GM12878 (cell line): ENCODE data around the gene COMT. TPM values are rescaled to one million over a fixed set of nuclear protein-coding genes. Genes with fewer than 3 reads are reported as not detected.

Experiments used
- ATAC-seq: fragments of 200-7000 bp; cut with Tn5 transposase; 3 replicates; pipeline ENCODE4 v1.9.1; 2020; ENCODE audit warnings: mild to moderate bottlenecking, moderate library complexity
- BruUV-seq: library from RNA; stranded (reverse); fragments of 400-500 nt; replicated peaks from 2 replicates; lab custom pipeline; 2021; lab: Mats Ljungman, UMichigan
- CTCF ChIA-PET: fragments of 300-600 bp; sonication (Branson Sonifier 250); formaldehyde crosslinking; extraction: SDS; loops from one replicate; lab custom pipeline; 2021; ENCODE audit warnings: inconsistent platforms; lab: Yijun Ruan, JAX
- POLR2A ChIA-PET: fragments of 350-600 bp; formaldehyde crosslinking; extraction: SDS; loops from one replicate; lab custom pipeline; 2021; ENCODE audit warnings: inconsistent platforms; lab: Charles Lee
- RAD21 ChIA-PET: fragments of 300-600 bp; sonication (Branson Sonifier 250); formaldehyde crosslinking; loops from one replicate; lab custom pipeline; 2023; ENCODE audit warnings: antibody characterized with exemption; ENCODE audit not compliant: unreplicated experiment; lab: Charles Lee
- SMC1A ChIA-PET: fragments of 300-600 bp; sonication (Branson Sonifier 250); formaldehyde crosslinking; loops from one replicate; lab custom pipeline; 2023; ENCODE audit not compliant: unreplicated experiment, uncharacterized antibody; lab: Charles Lee
- DNase-seq: peaks from one replicate; pipeline ENCODE4 v3.0.0-alpha.2; 2011; ENCODE audit warnings: low read depth, low spot score
- FAIRE-seq: peaks from 3 replicates; lab custom pipeline; 2011; peaks lifted over from hg19 to GRCh38; lab: Jason Lieb, UNC
- H2AFZ ChIP-seq: 2 replicates; pipeline ENCODE4 v1.6.0; 2011; ENCODE audit warnings: low read depth, low read length, control low read depth; ENCODE audit not compliant: control insufficient read depth
- H3K27ac ChIP-seq: 2 replicates; pipeline ENCODE4 v1.5.1; 2011; ENCODE audit warnings: control low read depth; ENCODE audit not compliant: control insufficient read depth, insufficient read depth
- H3K27me3 ChIP-seq, 2 experiments: replicated peaks in 1 of 2; 2 replicates each; pipeline versions ENCODE4 v1.6.0 to v1.6.1; 2011; ENCODE audit warnings: low read length in 1 of 2; ENCODE audit not compliant: control insufficient read depth in 2 of 2, insufficient read depth in 2 of 2
- H3K36me3 ChIP-seq, 2 experiments: 2 replicates each; pipeline ENCODE4 v1.5.1; 2011; ENCODE audit warnings: low read length in 1 of 2; ENCODE audit not compliant: control insufficient read depth in 2 of 2, insufficient read depth in 2 of 2
- H3K4me1 ChIP-seq: 2 replicates; pipeline ENCODE4 v1.6.1; 2011; ENCODE audit warnings: mild to moderate bottlenecking, low read length, moderate library complexity, mixed read lengths; ENCODE audit not compliant: control insufficient read depth, insufficient read depth
- H3K4me2 ChIP-seq: 2 replicates; pipeline ENCODE4 v1.6.0; 2011; ENCODE audit warnings: control low read depth; ENCODE audit not compliant: control insufficient read depth, insufficient read depth
- H3K4me3 ChIP-seq: fragments of 200-600 bp; sonication (generic); 2 replicates; pipeline ENCODE4 v1.5.1; 2016
- H3K79me2 ChIP-seq: 2 replicates; pipeline ENCODE4 v1.6.0; 2011; ENCODE audit warnings: low read length; ENCODE audit not compliant: control insufficient read depth, insufficient read depth
- H3K9ac ChIP-seq: 2 replicates; pipeline ENCODE4 v1.8.0; 2011; ENCODE audit warnings: low read length, control low read depth, mixed read lengths; ENCODE audit not compliant: control insufficient read depth, insufficient read depth
- H3K9me3 ChIP-seq: replicated peaks from 3 replicates; pipeline ENCODE4 v1.5.1; 2011; ENCODE audit warnings: mild to moderate bottlenecking, low read length; ENCODE audit not compliant: control insufficient read depth, insufficient read depth
- H4K20me1 ChIP-seq: 2 replicates; pipeline ENCODE4 v1.6.0; 2011; ENCODE audit not compliant: control insufficient read depth, insufficient read depth
- BRCA1 ChIP-seq: IDR thresholded peaks from 2 replicates; pipeline ENCODE4 v1.6.1; 2011; ENCODE audit warnings: low read depth, low read length, improper control_type of control experiment
- NFXL1 ChIP-seq: fragments of 450-650 bp; IDR thresholded peaks from 2 replicates; pipeline ENCODE4 v1.6.1; 2017; ENCODE audit warnings: antibody characterized with exemption, mild to moderate bottlenecking, borderline replicate concordance
- NFYB ChIP-seq: IDR thresholded peaks from 2 replicates; pipeline ENCODE4 v1.6.1; 2011; ENCODE audit warnings: low read depth, mild to moderate bottlenecking, low read length, improper control_type of control experiment, moderate library complexity; ENCODE audit not compliant: insufficient read depth
- WGBS: methylation state at CpG from one replicate; pipeline ENCODE4 v1.1.6; 2016; ENCODE audit warnings: low lambda C conversion rate; ENCODE audit not compliant: insufficient replicate concordance, insufficient coverage; ENCODE audit errors: missing lambda C conversion rate; 5-methylcytosine and 5-hydroxymethylcytosine counted together
- in situ Hi-C: fragments of 300-500 bp; cut with MboI; formaldehyde crosslinking; loops from 9 replicates; pipeline ENCODE4 v1.14.3; 2018; ENCODE audit warnings: mixed read lengths
- intact Hi-C: fragments of 100-400 bp; cut with micrococcal nuclease; formaldehyde crosslinking; loops from one replicate; pipeline ENCODE4 v1.14.2; 2022; ENCODE audit not compliant: unreplicated experiment
- polyA plus RNA-seq, 11 experiments: library from polyadenylated mRNA; depleted of rRNA in 4 of 11; unstranded in 6 of 11; stranded (reverse) in 5 of 11; fragments of >200 nt; fragmentation: Nextera tagmentation in 4 of 11; fragmentation: Illumina TruSeq in 1 of 11; extraction: Ambion mirVana in 4 of 11; extraction: Trizol in 1 of 11; gene quantifications; 1 replicate in 1 of 11; 2 replicates in 10 of 11; pipeline versions ENCODE4 v1.2.1 to v1.2.3, GENCODE V29; 2011 to 2016; ENCODE audit warnings: inconsistent platforms in 2 of 11, missing spikeins in 2 of 11, low read depth in 1 of 11
- total RNA-seq, 4 experiments: library from RNA; depleted of rRNA in 3 of 4; stranded (reverse); fragments of >200 nt in 3 of 4; fragmentation: Illumina TruSeq in 1 of 4; extraction: Trizol in 1 of 4; gene quantifications; 2 replicates each; pipeline versions ENCODE4 v1.2.1 to v1.2.3, GENCODE V29; 2013 to 2021
- TF ChIP-seq, protein P1 (sequence below): fragments of 450-650 bp; IDR thresholded peaks from 2 replicates; pipeline ENCODE4 v1.6.1; 2014; ENCODE audit warnings: mild to moderate bottlenecking

Gene COMT
- total and polyA plus RNA-seq, 10 of the 15 experiments (the other 5 are each of a cell fraction or from before 2014, with no cell fraction given), result 4.5 to 152 (median 66.1) TPM

GRCh38 chr22:20015187-20015625 lies 73.6 kb downstream of the COMT start:
- DNase-seq, result no peak
- ATAC-seq, result no peak
- CTCF ChIA-PET, result interaction anchor here (1.4 kb wide), 1 partner anchor 45 kb away, joined by 3 read pairs; no protein-coding TSS in a partner anchor
- TF ChIP-seq NFYB, result no peak
- TF ChIP-seq BRCA1, result no peak
- TF ChIP-seq NFXL1, result no peak
- TF ChIP-seq, protein P1, sequence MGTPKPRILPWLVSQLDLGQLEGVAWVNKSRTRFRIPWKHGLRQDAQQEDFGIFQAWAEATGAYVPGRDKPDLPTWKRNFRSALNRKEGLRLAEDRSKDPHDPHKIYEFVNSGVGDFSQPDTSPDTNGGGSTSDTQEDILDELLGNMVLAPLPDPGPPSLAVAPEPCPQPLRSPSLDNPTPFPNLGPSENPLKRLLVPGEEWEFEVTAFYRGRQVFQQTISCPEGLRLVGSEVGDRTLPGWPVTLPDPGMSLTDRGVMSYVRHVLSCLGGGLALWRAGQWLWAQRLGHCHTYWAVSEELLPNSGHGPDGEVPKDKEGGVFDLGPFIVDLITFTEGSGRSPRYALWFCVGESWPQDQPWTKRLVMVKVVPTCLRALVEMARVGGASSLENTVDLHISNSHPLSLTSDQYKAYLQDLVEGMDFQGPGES, result no peak
- TF ChIP-seq, all 136 proteins: peak for 0
- in situ Hi-C loops (no loop called here), intact Hi-C loops (no loop called here)
- FAIRE-seq, result no peak
- ChIA-PET SMC1A (interaction anchor here (0.6 kb wide), 1 partner anchor 45 kb away, joined by 3 read pairs; no protein-coding TSS in a partner anchor), POLR2A (interaction anchor here (1.3 kb wide), 1 partner anchor 103 kb away, joined by 4 read pairs; the partner anchor contains the start of gene TRMT2A), RAD21 (no interaction called here)
- peaks cover 8 to 12% of the 10 kb centered on the region in 2 experiments; a peak in 3 of 4 replicates for H3K27me3 ChIP-seq
- H2AFZ ChIP-seq, result no peak overlapping the region
- no peaks in the 10 kb centered on the region for H3K79me2 ChIP-seq
- no peak overlapping the region for H3K4me2 ChIP-seq
- no peaks in the 10 kb centered on the region; the same call in 1 of the 2 replicates for H3K4me1 ChIP-seq
- no peak overlapping the region for H3K27ac ChIP-seq
- BruUV-seq, result no TSS peak
- H3K9ac ChIP-seq, result no peak overlapping the region
- H4K20me1 ChIP-seq, result no peaks in the 10 kb centered on the region
- H3K36me3 ChIP-seq, result no peaks in the 10 kb centered on the region
- H3K4me3 ChIP-seq, result no peak overlapping the region
- no peaks in the 10 kb centered on the region for H3K9me3 ChIP-seq
- 79% methylated on average over 10 of the region's 10 CpGs for WGBS
